Stimulated activated CD4-positive, alpha-beta T cell treated with anti-CD3 and anti-CD28 coated beads, Interleukin-15, amount 100 ng/mL, for 24 hours (primary cell): ENCODE results near the gene NOXA1.
"Not testable (repeated sequence)": the region's sequence is repeated elsewhere in the genome, so short reads cannot be mapped to it uniquely, and the experiment has no call there.

ENCODE experiments used
- DNase-seq: peaks from one replicate; pipeline ENCODE4 v3.0.0-alpha.2; 2020

NOXA1 gene

DNA sequence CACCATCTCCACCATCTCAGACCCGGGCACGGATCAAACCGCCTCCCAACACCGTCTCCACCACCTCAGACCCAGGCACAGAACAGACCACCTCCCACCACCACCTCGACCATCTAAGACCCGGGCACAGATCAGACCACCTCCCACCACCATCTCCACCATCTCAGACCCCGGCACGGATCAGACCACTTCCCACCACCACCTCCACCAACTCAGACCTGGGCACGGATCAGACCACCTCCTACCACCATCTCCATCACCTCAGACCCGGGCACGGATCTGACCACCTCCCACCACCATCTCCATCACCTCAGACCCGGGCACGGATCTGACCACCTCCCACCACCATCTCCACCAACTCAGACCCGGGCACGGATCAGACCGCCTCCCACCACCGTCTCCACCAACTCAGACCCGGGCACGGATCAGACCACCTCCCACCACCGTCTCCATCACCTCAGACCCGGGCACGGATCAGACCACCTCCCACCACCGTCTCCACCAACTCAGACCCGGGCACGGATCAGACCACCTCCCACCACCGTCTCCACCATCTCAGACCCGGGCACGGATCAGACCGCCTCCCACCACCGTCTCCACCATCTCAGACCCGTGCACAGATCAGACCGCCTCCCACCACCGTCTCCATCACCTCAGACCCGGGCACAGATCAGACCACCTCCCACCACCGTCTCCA is 43.3 kb downstream of the NOXA1 start:
- DNase-seq: not testable (repeated sequence)

DNA sequence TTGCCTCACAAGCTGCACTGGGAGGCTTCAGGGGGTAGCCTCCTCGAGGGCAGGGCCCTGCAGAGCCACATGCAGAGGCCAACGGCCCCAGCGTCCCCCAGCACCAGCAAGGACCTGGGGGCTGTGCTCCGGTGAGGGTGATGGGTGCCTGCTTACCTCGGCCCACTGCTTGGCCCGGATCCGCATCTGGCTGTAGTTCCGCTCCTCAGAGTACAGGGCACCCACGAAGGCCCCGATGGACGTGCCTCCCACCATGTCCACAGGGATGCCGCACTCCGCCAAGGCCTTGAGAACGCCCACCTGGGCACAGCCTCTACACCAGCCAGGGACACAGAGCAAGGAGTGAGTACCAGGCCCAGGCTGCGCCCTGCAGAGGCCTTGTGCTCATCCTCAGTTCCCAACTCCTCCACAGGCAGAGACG is 44.0 kb downstream of the NOXA1 start:
- no peak for DNase-seq

GRCh38 chr9:137467896-137468295 is 44.7 kb downstream of the NOXA1 start:
- DNase-seq: no peak

DNA sequence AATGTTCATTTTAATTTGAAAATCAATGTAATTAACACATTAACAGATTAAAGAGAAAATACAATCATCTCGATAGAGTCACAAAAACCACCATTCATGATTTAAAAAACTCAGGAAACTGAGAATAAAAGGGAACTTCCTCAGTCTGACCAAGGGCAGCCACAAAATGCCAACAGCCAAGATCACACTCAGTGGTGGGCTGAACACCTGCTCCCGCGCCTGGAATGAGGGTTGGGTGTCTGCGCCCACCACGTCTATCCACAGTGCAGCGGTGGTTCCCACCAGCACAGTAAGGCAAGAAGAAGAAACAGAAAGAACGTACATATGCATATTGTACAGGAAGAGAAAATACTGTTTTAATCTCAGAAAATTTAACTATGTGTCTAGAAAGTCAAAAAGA is 47.6 kb downstream of the NOXA1 start:
- DNase-seq: no peak

- no peak for DNase-seq
Measured at GRCh38 chr9:137474271-137474670, 51.1 kb downstream of the NOXA1 start.

DNA sequence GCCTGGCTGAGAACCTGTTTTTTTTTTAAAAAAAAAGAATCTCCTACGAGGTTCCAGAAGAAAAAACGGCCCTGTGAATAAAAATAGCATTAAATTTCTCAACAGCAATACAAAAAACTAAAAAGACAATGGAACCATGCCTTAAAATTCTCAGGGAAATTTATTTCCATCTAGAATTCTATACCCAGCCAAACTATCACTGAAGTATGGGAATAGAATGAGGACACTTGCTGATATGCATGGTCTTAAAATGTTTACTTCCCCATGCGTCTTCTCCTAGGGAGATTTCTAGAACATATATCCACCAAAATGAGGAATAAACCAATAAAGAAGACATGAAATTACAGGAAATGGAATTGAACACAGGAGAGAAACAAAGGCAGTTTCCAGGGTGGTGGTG is 52.5 kb downstream of the NOXA1 start:
- DNase-seq: no peak

- DNase-seq: no peak
Measured at GRCh38 chr9:137476856-137477255, 53.7 kb downstream of the NOXA1 start.

DNA sequence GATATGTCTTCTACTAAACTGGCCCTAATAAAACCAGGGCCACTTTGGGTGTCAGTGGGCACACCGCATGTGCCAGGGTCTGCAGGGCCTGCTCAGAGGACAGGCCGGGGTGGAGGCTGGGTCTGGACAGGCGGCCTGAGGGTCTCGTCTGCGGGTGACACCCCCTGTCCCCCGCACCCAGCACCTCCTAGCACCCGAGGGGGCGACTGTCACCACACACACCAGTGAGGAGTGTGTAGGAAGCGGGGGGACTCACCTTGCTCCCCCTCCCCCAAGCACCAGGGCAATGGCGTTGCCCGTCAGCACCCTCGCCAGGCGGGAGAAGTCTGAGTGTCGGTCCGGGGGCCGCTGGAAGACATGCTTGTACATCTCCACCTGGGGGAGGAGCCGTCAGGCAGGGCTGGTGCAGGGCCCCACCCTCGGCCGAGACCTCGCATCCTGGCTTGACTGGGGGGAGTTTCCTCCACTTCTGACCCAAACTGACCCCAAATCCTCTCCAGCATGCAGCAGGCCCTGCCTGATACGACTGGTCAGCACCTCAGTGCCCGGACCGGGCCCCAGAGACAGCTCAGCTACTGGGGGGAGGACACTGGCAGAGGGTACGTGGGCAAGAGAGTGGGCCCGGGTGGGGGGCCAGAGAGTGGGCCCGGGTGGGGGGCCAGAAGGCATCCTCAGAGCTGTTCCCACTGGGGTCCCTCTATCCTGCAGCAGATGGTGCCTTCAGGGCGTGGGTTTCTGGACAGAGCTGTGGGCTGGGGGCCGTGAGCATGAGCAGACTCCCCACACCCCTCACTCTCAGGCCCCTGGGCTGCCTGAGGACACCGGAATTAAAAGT is 54.8 kb downstream of the NOXA1 start:
- no peak for DNase-seq

GRCh38 chr9:137478613-137478961 is 55.4 kb downstream of the NOXA1 start:
- no peak for DNase-seq

DNA sequence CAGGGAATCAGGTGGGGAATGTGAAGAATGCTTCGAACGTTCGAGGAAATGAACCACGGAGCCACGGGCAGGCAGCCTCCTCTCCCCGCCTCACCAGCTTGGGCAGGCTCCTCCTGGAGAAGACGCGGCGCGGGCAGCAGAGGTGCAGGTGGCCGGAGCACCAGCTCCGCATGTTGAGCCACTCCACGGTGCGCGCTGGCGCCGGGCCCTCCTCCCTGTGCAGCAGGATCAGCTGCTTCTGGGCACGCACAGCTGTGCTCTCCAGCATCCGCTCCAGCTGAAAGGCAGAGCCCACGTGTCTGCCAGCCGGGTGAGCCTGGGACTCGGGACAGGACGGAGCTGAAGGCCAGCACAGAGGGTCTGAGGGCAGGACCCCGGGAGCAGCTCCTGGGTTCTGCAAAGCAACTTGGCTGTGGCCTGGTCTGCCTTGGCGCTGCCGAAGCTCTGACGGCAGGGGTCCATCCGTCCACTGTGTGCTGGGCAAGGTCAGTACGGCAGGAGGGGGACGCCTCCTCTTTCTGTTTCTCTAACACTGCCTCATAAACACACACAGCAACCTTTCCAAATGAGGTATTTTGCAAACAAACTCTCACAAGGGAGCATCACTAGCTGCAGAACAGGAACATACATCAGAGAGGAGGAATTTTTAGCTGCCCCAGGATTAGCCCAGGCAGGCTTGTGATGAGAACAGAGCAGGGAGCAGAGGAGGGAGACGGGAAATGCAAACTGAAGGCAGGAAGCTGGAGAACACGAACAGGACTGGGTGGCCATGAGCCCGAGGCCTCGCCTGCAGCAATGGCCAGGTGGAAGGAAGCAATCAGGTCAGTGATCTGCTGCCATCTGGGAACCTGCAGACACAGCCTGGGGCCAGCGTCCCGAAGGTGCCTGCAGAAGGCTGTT is 56.0 kb downstream of the NOXA1 start:
- no peak for DNase-seq

- DNase-seq: no peak
Measured at GRCh38 chr9:137479892-137480685, 56.9 kb downstream of the NOXA1 start.

DNA sequence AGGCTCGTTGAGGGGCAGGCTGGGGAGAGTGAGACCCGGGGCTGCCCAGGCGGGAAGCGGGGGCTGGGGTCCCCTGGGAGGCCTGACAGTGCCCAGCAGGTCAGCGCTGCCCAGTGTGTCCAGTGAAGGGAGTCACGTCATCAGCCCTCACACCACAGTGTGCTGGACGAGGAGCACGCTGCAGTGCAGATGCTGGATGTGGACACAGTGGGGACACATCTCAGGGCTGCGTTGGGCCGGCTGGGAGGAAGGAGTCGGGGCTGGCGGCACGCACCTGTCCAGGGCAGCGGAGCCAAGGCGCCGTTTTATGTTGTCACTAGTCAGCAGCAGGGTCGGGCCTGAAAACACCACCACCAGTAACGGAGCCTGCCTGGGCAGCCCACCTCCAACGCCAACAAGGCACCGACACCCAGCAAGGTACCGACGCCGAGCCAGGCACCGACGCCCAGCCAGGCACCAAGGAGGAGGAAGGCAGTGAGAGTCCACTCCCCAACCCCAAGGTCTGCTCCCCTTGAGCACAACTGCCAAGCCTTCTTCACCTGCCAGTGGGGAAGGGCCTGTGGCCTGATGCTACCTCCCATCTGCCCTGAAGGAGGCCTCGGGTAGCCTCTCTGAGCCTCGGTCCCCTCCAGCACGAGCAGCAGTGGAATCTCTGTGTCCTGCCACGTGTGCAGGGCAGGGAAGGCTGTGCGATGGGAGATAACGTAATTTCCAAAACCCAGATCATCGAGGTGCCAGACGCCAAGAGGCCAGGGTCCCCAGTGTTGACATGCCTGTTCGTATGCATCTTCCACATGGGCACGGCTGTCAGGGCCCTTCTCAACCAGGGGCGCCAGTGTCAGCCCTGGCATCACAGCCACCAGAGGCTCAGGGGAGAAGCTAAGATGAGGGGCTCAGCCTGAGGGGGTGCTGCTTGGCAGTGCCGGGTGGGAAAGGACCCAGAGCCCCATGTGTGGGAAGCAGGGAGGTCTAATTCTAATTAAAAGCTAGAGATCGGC is 57.8 kb downstream of the NOXA1 start:
- DNase-seq: no peak

DNA sequence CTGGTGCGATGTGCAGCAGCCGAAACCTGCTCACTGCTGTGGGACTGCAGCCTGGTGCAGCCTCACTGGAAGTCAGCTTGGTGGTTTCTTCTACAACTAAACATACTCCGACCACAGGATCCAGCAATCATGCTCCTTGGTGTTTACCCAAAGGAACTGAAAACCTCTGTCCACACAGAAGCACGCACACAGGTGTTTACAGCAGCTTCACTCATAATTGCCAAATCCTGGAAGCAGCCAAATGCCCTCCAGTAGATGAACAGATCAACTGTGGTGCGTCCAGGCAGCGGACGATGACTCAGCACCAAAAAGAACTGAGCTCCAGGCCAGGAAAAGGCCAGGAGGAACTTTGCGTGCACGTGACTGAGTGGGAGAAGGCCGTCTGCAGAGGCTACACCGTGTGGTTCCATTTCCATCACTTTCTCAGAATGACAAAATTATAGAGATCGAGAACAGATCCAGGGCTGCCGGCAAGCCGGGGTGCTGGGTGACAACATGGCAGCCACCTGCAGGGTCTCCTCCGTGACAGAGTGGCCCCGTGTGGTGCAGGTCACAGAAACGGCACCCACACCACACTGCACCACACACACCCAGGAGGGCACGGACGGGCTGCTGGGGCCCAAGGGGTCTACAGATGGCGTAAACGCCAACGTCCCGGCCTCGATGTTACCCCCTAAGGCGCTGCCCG is 59.0 kb downstream of the NOXA1 start:
- DNase-seq: no peak
